Activated T-helper 17 cell treated with anti-CD3 and anti-CD28 coated beads, Interleukin-2, amount 50 U/mL, for 72 hours (primary cell): ENCODE results near the gene ICOSLG. TPM values are rescaled to one million over a fixed set of nuclear protein-coding genes. Genes with fewer than 3 reads are reported as not detected.
"Not testable (repeated sequence)": the region's sequence is repeated elsewhere in the genome, so short reads cannot be mapped to it uniquely, and the experiment has no call there.

Experiments
- ATAC-seq: fragments of 150-1000 bp; cut with Tn5 transposase; replicated peaks from 2 replicates; pipeline ENCODE4 v1.10.0; 2021; ENCODE audit warnings: mild to moderate bottlenecking, moderate library complexity
- H3K27ac Mint-ChIP-seq: one replicate; pipeline ENCODE4 v1.8.0; 2022; ENCODE audit warnings: mixed read lengths
- H3K27me3 Mint-ChIP-seq: one replicate; pipeline ENCODE4 v1.8.0; 2022; ENCODE audit warnings: mixed read lengths
- H3K36me3 Mint-ChIP-seq: one replicate; pipeline ENCODE4 v1.8.0; 2022; ENCODE audit warnings: low read depth, mild to moderate bottlenecking, mixed read lengths
- H3K4me1 Mint-ChIP-seq: one replicate; pipeline ENCODE4 v1.8.0; 2022; ENCODE audit warnings: mixed read lengths
- H3K4me3 Mint-ChIP-seq: one replicate; pipeline ENCODE4 v1.8.0; 2022; ENCODE audit warnings: mild to moderate bottlenecking, mixed read lengths
- H3K9me3 Mint-ChIP-seq: one replicate; pipeline ENCODE4 v1.8.0; 2022; ENCODE audit warnings: mixed read lengths
- total RNA-seq, 2 donors: library from RNA; stranded (reverse); gene quantifications; one replicate each; pipeline ENCODE4 v1.2.3, GENCODE V29; 2022

Gene ICOSLG
- total RNA-seq, 2 donors from 2014 or later = 2.0 to 6.4 TPM

DNA sequence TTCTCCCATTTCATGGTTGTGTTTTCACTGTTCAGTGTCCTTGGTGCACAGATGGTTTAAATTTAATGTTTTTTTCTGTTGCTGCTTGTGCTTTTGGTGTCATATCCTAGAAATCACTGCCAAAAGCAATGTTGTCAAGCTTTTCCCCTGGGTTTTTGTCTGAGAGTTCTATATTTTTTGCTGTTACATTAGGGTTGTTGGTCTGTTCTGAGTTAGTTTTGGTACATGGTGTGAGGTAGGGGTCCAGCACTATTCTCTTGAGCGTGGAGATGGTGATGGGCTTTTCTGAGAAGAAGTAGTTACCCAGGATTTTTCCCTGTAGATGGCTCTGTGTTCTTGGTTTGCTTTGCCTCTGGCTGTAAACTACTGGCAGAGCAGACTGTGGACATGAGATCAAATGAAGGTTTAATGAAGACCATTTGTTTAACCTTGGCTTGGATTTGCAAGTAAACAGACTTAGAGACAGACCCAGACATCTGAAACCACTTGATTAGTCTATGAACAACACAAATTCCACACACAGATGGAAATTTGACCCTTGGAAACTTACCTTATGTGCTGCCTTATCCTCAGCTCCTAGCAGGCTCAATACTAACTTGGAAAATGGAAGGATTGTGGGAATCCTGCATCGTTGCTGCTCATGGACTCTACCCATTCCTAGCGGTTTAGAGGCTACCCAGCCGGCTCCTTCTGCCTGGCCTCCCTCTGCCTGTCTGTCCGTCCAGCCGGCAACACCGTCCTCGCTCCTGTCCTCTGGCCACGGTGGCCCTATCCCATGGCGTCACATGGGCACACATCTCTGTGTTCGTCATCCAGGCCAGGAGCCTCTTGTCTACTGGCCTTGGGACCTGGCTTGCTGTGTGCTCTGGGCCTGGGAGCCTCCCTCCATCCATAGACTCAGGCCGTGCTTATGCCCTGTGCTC lies 50.1 kb downstream of the ICOSLG start:
- H3K4me1 Mint-ChIP-seq, H3K27me3 Mint-ChIP-seq, H3K4me3 Mint-ChIP-seq, H3K9me3 Mint-ChIP-seq, H3K36me3 Mint-ChIP-seq, H3K27ac Mint-ChIP-seq, ATAC-seq: not testable (repeated sequence)

DNA sequence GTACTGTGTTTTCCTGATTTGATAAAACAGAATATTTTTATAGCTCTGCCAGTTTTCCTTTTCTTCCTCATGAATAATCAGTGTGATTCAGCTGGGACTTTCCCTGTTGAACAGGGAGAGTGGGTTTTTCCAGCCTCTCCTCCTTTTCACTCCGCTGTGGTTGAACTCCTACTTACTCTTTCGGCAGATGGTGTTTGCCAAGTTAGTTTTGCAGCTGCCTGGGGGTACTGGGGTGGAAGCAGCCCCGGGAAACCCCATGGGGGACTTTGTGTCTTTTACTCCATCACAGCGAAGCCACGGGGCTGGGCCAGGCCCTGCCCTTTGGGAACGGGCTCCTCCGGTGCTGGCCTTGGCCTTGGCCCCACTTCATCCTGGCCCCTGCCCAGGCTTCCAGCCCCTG lies 55.9 kb downstream of the ICOSLG start:
- not testable (repeated sequence) for H3K27me3 Mint-ChIP-seq, H3K4me1 Mint-ChIP-seq, H3K4me3 Mint-ChIP-seq, H3K27ac Mint-ChIP-seq, H3K36me3 Mint-ChIP-seq, H3K9me3 Mint-ChIP-seq
- peak; percentile 80 for ATAC-seq

DNA sequence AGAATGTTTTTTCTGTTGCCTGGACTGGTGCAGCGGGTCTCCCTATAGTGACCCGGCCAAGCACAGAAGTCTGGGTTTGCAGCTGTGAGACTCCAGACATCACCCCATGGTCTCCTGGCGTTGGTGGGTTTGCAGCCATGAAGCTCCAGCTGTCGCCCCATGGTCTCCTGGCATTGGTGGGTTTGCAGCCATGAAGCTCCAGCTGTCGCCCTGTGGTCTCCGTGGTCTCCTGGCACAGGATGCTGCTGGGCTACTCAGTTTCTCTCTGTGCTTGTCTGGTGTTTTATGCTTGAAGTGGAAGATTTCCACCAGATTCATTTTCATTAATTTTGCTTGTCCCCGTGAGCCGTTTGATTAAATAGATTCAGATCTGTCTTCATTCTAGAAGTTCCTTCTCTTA lies 58.5 kb downstream of the ICOSLG start:
- not testable (repeated sequence) for H3K4me3 Mint-ChIP-seq, ATAC-seq, H3K27me3 Mint-ChIP-seq, H3K4me1 Mint-ChIP-seq, H3K36me3 Mint-ChIP-seq, H3K9me3 Mint-ChIP-seq, H3K27ac Mint-ChIP-seq

DNA sequence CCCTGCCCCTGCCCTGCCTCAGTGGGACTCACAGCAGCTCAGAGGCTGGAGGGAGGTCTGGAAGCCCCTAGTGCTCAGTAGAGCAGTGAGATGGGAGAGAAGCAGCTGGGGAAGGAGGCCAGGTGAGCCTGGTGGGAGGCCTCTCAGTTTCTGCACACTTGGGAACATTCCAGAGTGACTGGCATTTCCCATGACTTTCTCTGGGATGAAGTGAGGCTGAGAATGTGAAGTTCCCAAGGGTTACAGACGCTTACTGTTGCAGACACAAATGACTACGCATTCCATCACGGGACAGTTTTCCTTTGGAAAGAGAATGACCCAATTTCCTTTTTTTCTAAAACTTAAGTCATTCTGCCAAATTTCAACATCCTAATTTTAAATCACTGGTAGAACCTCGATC lies 59.2 kb downstream of the ICOSLG start:
- not testable (repeated sequence) for H3K36me3 Mint-ChIP-seq, H3K27me3 Mint-ChIP-seq, ATAC-seq, H3K4me1 Mint-ChIP-seq, H3K27ac Mint-ChIP-seq, H3K4me3 Mint-ChIP-seq, H3K9me3 Mint-ChIP-seq

DNA sequence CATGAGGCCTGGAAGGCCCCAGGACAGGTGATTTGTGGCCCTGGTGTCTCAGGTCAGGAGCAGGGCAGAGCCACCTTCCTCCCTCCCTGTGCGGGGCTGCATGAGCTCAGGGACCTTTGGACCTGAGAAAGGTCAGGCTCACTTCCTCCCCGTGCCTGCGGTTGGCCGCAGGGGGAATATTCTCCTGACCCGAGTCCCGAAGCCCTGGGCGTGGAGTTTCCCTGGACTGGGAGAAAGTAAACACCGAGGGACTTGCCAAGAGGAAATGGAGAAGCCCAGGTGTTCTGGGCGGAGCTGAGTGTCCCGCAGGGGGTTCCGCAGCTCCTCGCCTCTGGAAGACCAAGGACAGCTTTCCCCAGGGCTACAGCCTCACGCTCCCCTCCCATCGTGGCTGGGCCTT lies 64.6 kb downstream of the ICOSLG start:
- H3K36me3 Mint-ChIP-seq, H3K4me1 Mint-ChIP-seq, ATAC-seq, H3K9me3 Mint-ChIP-seq, H3K27me3 Mint-ChIP-seq, H3K4me3 Mint-ChIP-seq, H3K27ac Mint-ChIP-seq: not testable (repeated sequence)

DNA sequence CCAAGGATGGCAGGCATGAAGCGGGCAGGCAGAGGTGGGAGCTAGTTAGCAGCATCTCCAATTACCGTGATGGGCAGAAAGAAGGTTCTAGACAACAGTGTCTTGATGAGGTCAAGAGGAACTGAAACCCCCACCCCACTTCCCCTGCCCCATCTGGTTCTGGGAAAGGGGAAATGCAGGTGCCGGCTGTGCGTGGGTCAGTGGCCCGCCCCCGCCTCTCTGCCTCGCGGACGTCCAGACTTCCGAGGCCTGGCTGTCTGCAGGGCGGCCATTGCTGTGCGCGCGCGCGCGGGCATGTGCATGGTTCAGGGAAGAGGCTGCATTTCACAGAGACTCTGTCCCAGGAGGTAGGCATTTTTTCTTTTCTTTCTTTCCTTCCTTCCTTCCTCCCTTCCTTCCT lies 65.6 kb downstream of the ICOSLG start:
- H3K36me3 Mint-ChIP-seq = not testable (repeated sequence)

More for the DNA sequence above, 65.6 kb downstream of the ICOSLG start:
- H3K27me3 Mint-ChIP-seq, H3K9me3 Mint-ChIP-seq, H3K4me1 Mint-ChIP-seq, H3K27ac Mint-ChIP-seq, H3K4me3 Mint-ChIP-seq, ATAC-seq: not testable (repeated sequence)

Other genes with a start within 250 kb of the ICOSLG start
- gene TRAPPC10, start 228.6 kb downstream of the ICOSLG start, total RNA-seq = 10 to 100 TPM; 48.5 to 72.8 TPM
- 10 to 100 TPM; 40.4 to 42.0 TPM for gene PWP2, start 133.5 kb downstream of the ICOSLG start, total RNA-seq
- 10 to 100 TPM; 65.6 to 77.0 TPM for gene GATD3, start 107.3 kb downstream of the ICOSLG start, total RNA-seq
- gene DNMT3L, start 21.0 kb upstream of the ICOSLG start, total RNA-seq = not detected
- gene AIRE, start 44.9 kb upstream of the ICOSLG start, total RNA-seq = not detected
- gene PFKL, start 59.1 kb upstream of the ICOSLG start, total RNA-seq = 100 to 1,000 TPM; 150 to 184 TPM
- gene CFAP410, start 98.4 kb upstream of the ICOSLG start, total RNA-seq = 10 to 100 TPM; 13.7 to 16.4 TPM
- 10 to 100 TPM; 10.7 to 25.6 TPM for gene TRPM2, start 112.7 kb upstream of the ICOSLG start, total RNA-seq
- gene LRRC3, start 214.6 kb upstream of the ICOSLG start, total RNA-seq = 1 to 10 TPM; 3.5 TPM